ENCODE measurements around the gene ZNF85.
"Not testable (repeated sequence)": the region's sequence is repeated elsewhere in the genome, so short reads cannot be mapped to it uniquely, and the experiment has no call there.

The ZNF85 gene

GRCh38 chr19:20923077-20923871 is at the start of gene ZNF85:
Gene ZNF85, plus strand, starts transcription at chr19:20923251. Its CDS starts 150 bp downstream, at chr19:20923401.
- Mint-ChIP-seq H3K27ac (peak within 1 kb of the TSS; percentile 99), H3K4me3 (peak within 1 kb of the TSS; percentile 99), H3K9me3 (no peaks in the 10 kb centered on the region), H3K27me3 (no peaks in the 10 kb centered on the region), H3K4me1 (peaks cover 26% of the 10 kb centered on the region), H3K36me3 (peaks cover 19% of the 10 kb centered on the region)
- peak; percentile 99 for ATAC-seq

DNA sequence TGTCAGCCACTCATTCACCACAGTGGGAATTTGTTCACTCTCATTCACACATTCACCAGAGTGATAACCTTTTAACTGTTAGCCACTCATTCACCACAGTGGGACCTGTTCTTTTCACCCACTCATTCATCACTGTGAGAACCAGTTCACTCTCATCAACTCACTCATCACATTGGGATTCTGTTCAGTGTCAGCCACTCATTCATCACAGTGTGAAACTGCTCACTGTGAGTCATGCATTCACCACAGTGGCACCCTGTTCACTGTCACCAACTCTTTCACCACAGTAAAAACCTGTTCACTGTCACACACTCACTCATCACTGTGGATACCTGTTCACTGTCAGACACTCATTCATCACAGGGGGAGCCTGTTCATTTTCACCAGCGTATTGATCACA is 43.5 kb upstream of the ZNF85 start:
- no peak for ATAC-seq
- Mint-ChIP-seq H3K9me3 (peaks cover 83% of the 10 kb centered on the region), H3K36me3 (peaks cover 12% of the 10 kb centered on the region), H3K27ac (no peak overlapping the region), H3K4me3 (no peak overlapping the region), H3K27me3 (no peaks in the 10 kb centered on the region), H3K4me1 (no peaks in the 10 kb centered on the region)

GRCh38 chr19:20912973-20913372 is 10.1 kb upstream of the ZNF85 start:
- H3K4me3 Mint-ChIP-seq, result no peak overlapping the region
- peaks cover 70% of the 10 kb centered on the region for H3K27me3 Mint-ChIP-seq
- H3K27ac Mint-ChIP-seq, result no peak overlapping the region
- H3K9me3 Mint-ChIP-seq, result peaks cover 65% of the 10 kb centered on the region
- no peak for ATAC-seq
- H3K4me1 Mint-ChIP-seq, result no peaks in the 10 kb centered on the region
- H3K36me3 Mint-ChIP-seq, result peaks cover 47% of the 10 kb centered on the region

GRCh38 chr19:20925481-20925880 is 2.4 kb downstream of the ZNF85 start:
- Mint-ChIP-seq H3K9me3 (no peaks in the 10 kb centered on the region), H3K4me1 (peaks cover 26% of the 10 kb centered on the region), H3K27ac (no peak overlapping the region), H3K36me3 (peaks cover 28% of the 10 kb centered on the region), H3K4me3 (no peak overlapping the region), H3K27me3 (no peaks in the 10 kb centered on the region)
- no peak for ATAC-seq

DNA sequence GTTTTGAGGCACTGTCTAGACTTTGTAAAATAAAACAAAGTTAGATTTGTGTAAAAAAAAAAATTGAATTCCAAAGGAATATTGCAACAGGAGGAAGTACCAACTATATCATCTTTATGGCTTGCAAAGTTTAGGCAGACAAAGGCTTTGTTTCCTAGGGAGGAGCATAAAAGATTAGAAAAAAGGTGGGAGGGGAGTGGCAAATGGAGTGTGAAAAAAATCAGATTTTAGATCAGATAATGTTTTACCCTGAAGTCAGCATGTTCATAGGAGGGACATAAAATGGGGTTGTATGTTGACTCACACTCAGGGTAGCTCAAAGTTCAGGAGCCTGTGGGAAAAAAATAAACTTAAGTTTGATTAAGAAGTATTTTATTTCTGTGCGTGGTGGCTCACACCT is 3.7 kb downstream of the ZNF85 start:
- Mint-ChIP-seq H3K4me1 (peaks cover 26% of the 10 kb centered on the region), H3K36me3 (peaks cover 28% of the 10 kb centered on the region), H3K9me3 (no peaks in the 10 kb centered on the region), H3K4me3 (no peak overlapping the region), H3K27me3 (no peaks in the 10 kb centered on the region), H3K27ac (no peak overlapping the region)
- no peak for ATAC-seq

DNA sequence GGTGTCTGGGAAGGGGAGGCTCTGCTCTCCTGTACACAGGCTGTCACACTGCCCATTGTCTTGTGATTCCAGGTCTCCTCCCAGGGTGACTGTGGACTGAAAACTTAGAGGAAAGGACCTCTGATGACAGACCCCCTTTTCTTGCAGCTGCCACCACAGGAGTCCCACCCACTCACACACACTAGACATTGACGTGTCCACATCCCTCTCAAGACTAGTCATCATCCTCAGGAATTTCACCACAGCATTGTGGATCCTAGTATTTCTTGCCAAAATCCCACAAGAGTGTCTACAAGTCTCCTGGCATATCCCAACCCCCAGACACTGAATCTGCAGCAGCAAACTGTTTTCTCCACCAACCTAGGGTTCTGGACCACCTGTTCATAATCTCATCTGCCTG is 5.3 kb downstream of the ZNF85 start:
- Mint-ChIP-seq H3K27me3 (no peaks in the 10 kb centered on the region), H3K4me3 (no peak overlapping the region), H3K36me3 (peaks cover 28% of the 10 kb centered on the region), H3K9me3 (no peaks in the 10 kb centered on the region), H3K4me1 (peaks cover 22% of the 10 kb centered on the region), H3K27ac (no peak overlapping the region)
- no peak for ATAC-seq

DNA sequence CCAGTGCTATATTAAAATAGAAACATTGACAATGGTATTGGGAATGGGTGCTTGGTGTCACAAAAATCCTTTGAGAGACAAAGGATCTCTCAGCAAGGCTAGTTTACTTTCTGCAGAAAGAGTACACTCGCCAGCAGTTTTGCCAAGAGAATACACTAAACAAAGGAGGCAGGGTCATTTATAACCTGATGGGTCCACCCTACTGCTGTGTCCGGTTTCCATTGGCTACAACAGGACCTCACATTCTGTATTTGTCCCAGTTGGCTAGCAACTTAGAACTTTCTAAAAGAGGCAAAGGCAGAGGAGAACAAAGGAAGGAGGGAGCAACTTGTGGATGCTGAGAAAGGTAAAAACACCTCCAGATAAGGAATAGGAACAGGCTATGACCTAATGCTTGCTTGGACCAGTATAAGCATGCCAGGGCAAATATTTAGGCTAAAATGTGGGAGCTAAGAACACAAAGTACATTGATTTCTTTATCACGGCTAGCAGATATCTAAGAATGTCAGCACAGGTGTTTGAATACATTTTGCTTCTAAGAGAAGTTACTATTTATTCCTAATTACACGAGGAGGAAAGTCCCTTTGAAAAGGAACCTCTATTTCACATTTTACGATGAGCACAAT is 13.4 kb downstream of the ZNF85 start:
- not testable (repeated sequence) for H3K4me3 Mint-ChIP-seq, H3K4me1 Mint-ChIP-seq, ATAC-seq, H3K27ac Mint-ChIP-seq, H3K9me3 Mint-ChIP-seq, H3K27me3 Mint-ChIP-seq
- peaks cover 67% of the 10 kb centered on the region for H3K36me3 Mint-ChIP-seq

DNA sequence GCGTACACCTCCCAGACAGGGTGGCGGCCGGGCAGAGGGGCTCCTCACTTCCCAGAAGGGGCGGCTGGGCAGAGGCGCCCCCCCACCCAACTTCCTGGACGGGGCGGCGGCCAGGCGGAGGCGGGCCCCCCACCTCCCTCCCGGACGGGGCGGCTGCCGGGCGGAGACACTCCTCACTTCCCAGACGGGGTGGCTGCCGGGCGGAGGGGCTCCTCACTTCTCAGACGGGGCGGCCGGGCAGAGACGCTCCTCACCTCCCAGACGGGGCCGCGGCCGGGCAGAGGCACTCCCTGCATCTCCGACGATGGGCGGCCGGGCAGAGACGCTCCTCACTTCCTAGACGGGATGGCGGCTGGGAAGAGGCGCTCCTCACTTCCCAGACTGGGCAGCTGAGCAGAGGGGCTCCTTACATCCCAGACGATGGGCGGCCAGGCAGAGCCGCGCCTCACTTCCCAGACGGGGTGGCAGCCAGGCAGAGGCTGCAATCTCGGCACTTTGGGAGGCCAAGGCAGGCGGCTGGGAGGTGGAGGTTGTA is 29.6 kb downstream of the ZNF85 start:
- Mint-ChIP-seq H3K36me3 (peaks cover 26% of the 10 kb centered on the region), H3K9me3 (peaks cover 17% of the 10 kb centered on the region)
- H3K4me1 Mint-ChIP-seq, H3K27me3 Mint-ChIP-seq, H3K27ac Mint-ChIP-seq, ATAC-seq, H3K4me3 Mint-ChIP-seq: not testable (repeated sequence)

GRCh38 chr19:20964798-20965197 is 41.7 kb downstream of the ZNF85 start:
- peaks cover 8% of the 10 kb centered on the region for H3K36me3 Mint-ChIP-seq
- no peak overlapping the region for H3K4me3 Mint-ChIP-seq
- H3K27ac Mint-ChIP-seq, result no peak overlapping the region
- ATAC-seq, result no peak
- peaks cover 6% of the 10 kb centered on the region for H3K9me3 Mint-ChIP-seq
- H3K4me1 Mint-ChIP-seq, result peaks cover 16% of the 10 kb centered on the region
- H3K27me3 Mint-ChIP-seq, result no peaks in the 10 kb centered on the region

DNA sequence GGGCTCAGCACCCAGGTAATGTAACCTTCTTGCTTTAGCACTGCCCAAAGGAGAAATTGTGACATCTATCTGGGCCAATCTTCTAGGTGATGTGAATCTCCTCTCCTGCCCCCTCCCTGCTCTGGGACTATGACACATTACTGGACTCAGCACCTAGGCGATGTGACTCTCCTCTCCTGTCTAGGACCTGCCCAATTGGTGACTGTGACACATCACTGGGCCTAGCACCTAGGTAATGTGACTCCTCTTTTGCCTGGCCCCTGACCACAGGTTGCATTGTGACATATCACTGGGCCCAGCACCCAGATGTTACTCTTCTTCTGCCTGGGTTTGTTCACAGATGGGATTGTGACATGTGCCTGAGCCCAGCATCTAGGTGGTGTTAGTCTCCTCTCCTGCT is 45.0 kb downstream of the ZNF85 start:
- H3K4me3 Mint-ChIP-seq, result no peak overlapping the region
- no peaks in the 10 kb centered on the region for H3K27me3 Mint-ChIP-seq
- peak overlapping the region; percentile 12 for H3K27ac Mint-ChIP-seq
- no peaks in the 10 kb centered on the region for H3K9me3 Mint-ChIP-seq
- ATAC-seq, result no peak
- H3K36me3 Mint-ChIP-seq, result no peaks in the 10 kb centered on the region
- peaks cover 10% of the 10 kb centered on the region for H3K4me1 Mint-ChIP-seq

GRCh38 chr19:20969498-20969897 is 46.4 kb downstream of the ZNF85 start:
- H3K4me3 Mint-ChIP-seq, result no peak overlapping the region
- no peak overlapping the region for H3K27ac Mint-ChIP-seq
- no peaks in the 10 kb centered on the region for H3K36me3 Mint-ChIP-seq
- H3K4me1 Mint-ChIP-seq, result peaks cover 10% of the 10 kb centered on the region
- no peak for ATAC-seq
- no peaks in the 10 kb centered on the region for H3K27me3 Mint-ChIP-seq
- H3K9me3 Mint-ChIP-seq, result no peaks in the 10 kb centered on the region

DNA sequence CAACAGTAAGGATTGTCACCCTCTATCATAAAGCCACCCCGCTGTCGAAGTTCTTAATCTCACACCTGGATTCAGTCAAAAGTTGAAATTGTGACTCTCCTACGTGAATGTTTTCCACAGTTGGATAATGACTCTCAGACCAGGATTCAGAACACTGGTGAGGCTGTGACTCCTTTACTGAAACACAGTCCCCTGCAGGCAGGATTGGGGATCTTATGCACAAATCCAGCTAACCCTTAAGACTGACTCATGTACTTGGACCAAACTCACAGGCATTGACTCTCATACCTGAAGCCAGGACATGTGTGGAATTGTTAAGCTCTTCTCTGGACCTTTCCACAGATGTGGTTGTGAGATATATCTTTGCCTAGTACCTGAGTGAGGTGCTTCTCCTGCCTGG is 46.8 kb downstream of the ZNF85 start:
- Mint-ChIP-seq H3K4me3 (no peak overlapping the region), H3K27ac (no peak overlapping the region), H3K36me3 (no peaks in the 10 kb centered on the region), H3K4me1 (peaks cover 10% of the 10 kb centered on the region), H3K9me3 (no peaks in the 10 kb centered on the region), H3K27me3 (no peaks in the 10 kb centered on the region)
- ATAC-seq, result no peak

- H3K9me3 Mint-ChIP-seq, result peaks cover 27% of the 10 kb centered on the region
- not testable (repeated sequence) for H3K27ac Mint-ChIP-seq, H3K36me3 Mint-ChIP-seq, ATAC-seq, H3K4me1 Mint-ChIP-seq, H3K4me3 Mint-ChIP-seq, H3K27me3 Mint-ChIP-seq
Measured at GRCh38 chr19:20992788-20993187, 69.7 kb downstream of the ZNF85 start.

GRCh38 chr19:20999731-21000352 is 76.8 kb downstream of the ZNF85 start:
- Mint-ChIP-seq H3K27ac (peak overlapping the region; percentile 78), H3K36me3 (no peaks in the 10 kb centered on the region), H3K4me3 (peak overlapping the region; percentile 90), H3K4me1 (peaks cover 8% of the 10 kb centered on the region), H3K9me3 (peaks cover 3% of the 10 kb centered on the region), H3K27me3 (no peaks in the 10 kb centered on the region)
- ATAC-seq, result peak; percentile 100

All from stimulated activated memory B cell treated with anti-CD40 and anti-IgM and Interleukin-4, amounts not matched to agents 10 μg/mL and 1 μg/mL and 100 μg/mL, for 72 hours (primary cell).